ENCODE measurements around the gene ASB8.

DNA sequence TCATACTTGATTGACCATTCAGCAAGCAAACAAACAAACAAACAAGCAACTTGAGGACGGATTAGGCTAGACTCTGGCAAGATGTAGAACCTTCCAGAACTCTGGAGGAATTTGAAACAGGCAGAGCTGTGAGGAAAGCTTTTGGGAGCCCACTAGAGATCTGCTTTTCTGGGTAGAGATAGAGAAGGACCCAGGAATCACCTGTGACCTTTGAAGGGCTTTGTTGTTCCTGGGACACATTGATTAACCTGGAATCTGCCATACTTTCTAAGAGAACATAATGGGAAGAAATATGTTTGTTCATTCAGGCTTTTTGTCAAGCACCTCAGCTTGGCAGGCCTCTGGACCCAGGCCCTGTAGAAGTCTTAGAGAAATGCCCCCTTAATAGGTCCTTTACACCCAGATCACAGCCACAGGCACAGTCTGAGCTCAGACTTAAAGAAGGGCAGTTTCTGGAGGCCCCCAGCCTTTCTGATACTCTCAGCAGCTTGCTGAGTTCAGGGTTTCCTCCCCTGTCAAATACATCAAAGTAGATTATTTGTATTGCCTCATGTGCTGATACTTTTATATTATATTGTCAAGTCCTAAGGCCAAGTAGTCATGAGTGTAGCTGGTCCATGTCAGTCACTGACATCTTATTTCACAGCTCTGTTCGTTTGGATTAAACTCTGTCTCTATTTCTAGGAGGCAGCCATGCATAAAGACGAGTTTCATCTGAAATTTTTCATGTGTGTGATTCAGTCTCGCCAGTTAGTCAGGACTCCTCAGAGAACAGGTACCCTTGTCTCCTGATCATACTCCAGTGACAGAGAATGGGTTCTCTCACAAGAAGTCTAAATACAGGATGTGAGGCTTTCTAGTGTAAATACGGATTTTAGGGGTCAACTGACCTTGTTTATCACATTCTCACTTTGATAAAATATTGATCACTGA, 50.4 kb downstream of the ASB8 start:
- TF ChIP-seq REST (IDR thresholded peaks at IDR 0.05; ENCODE audit: low read depth), result no peak
- TF ChIP-seq EP300 (IDR thresholded peaks at IDR 0.05; ENCODE audit: borderline replicate concordance), result no peak
- no peak for TF ChIP-seq CEBPB (IDR thresholded peaks at IDR 0.05)
- no peak for TF ChIP-seq TAF1 (IDR thresholded peaks at IDR 0.05; ENCODE audit: low read depth)
- no peak for TF ChIP-seq CREB1 (IDR thresholded peaks at IDR 0.05; ENCODE audit: low read depth)
- TF ChIP-seq TEAD4 (IDR thresholded peaks at IDR 0.05), result no peak
- no peak for TF ChIP-seq EGR1 (IDR thresholded peaks at IDR 0.05)
- no peak for TF ChIP-seq RAD21 (IDR thresholded peaks at IDR 0.05; ENCODE audit: low read depth)
- TF ChIP-seq YY1 (IDR thresholded peaks at IDR 0.05; ENCODE audit: low read depth), result no peak
- TF ChIP-seq FOXM1 (IDR thresholded peaks at IDR 0.05; ENCODE audit: borderline replicate concordance, low read depth), result no peak
- no peak for TF ChIP-seq MAX (IDR thresholded peaks at IDR 0.05)
- TF ChIP-seq, protein P1, sequence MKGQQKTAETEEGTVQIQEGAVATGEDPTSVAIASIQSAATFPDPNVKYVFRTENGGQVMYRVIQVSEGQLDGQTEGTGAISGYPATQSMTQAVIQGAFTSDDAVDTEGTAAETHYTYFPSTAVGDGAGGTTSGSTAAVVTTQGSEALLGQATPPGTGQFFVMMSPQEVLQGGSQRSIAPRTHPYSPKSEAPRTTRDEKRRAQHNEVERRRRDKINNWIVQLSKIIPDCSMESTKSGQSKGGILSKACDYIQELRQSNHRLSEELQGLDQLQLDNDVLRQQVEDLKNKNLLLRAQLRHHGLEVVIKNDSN (IDR thresholded peaks at IDR 0.05), result no peak
- no peak for TF ChIP-seq NFIC (IDR thresholded peaks at IDR 0.05)

Data from Ishikawa (cell line).